Panc1 (cell line): ENCODE measurements around the gene PCF11. TPM values are rescaled to one million over a fixed set of nuclear protein-coding genes. Genes with fewer than 3 reads are reported as not detected.

Experiments
- ATAC-seq: fragments of 200-7000 bp; cut with Tn5 transposase; 2 replicates; pipeline ENCODE4 v1.9.1; 2020; ENCODE audit warnings: mild to moderate bottlenecking, moderate library complexity
- BruUV-seq: library from RNA; stranded (reverse); fragments of 400-500 nt; replicated peaks from 2 replicates; lab custom pipeline; 2021; lab: Mats Ljungman, UMichigan
- CTCF ChIA-PET: fragments of 300-600 bp; sonication (Branson Sonifier 250); formaldehyde crosslinking; loops from one replicate; lab custom pipeline; 2022; ENCODE audit warnings: antibody characterized with exemption; lab: Charles Lee
- POLR2A ChIA-PET: fragments of 300-600 bp; sonication (Branson Sonifier 250); formaldehyde crosslinking; loops from one replicate; lab custom pipeline; 2022; ENCODE audit warnings: antibody characterized with exemption; lab: Charles Lee
- DNase-seq: peaks from one replicate; pipeline ENCODE4 v3.0.0-alpha.2; 2010; ENCODE audit warnings: low read depth, low spot score
- H3K27ac ChIP-seq: 2 replicates; pipeline ENCODE4 v1.5.1; 2011; ENCODE audit warnings: mild to moderate bottlenecking, low read length, inconsistent platforms
- H3K27me3 ChIP-seq: fragments of 200-500 bp; sonication (Bioruptor generic); 2 replicates; pipeline ENCODE4 v1.6.0; 2014; ENCODE audit warnings: low read length, inconsistent platforms; ENCODE audit not compliant: control insufficient read depth, insufficient read depth
- H3K36me3 ChIP-seq: fragments of 200-500 bp; sonication (Bioruptor generic); 2 replicates; pipeline ENCODE4 v1.5.1; 2014; ENCODE audit warnings: inconsistent platforms, mild to moderate bottlenecking, low read length, moderate library complexity; ENCODE audit not compliant: control insufficient read depth, insufficient read depth
- H3K4me1 ChIP-seq: 2 replicates; pipeline ENCODE4 v1.5.1; 2011; ENCODE audit warnings: inconsistent platforms, mild to moderate bottlenecking, low read length, moderate library complexity; ENCODE audit not compliant: control insufficient read depth, insufficient read depth
- H3K4me3 ChIP-seq, 2 experiments: 2 replicates each; pipeline ENCODE4 v1.5.1; 2011 to 2012; ENCODE audit warnings: low read depth in 2 of 2, low read length in 2 of 2, mild to moderate bottlenecking in 2 of 2, inconsistent platforms in 1 of 2, moderate library complexity in 1 of 2
- H3K9me3 ChIP-seq: fragments of 200-500 bp; sonication (Bioruptor generic); 2 replicates; pipeline ENCODE4 v1.5.1; 2014; ENCODE audit warnings: low read depth, mild to moderate bottlenecking, inconsistent platforms, low read length, moderate library complexity; ENCODE audit not compliant: control insufficient read depth, insufficient read depth
- CTCF ChIP-seq: fragments of 450-650 bp; IDR thresholded peaks from 2 replicates; pipeline ENCODE4 v1.5.1; 2017; ENCODE audit warnings: mild to moderate bottlenecking
- POLR2AphosphoS5 ChIP-seq: IDR thresholded peaks from 2 replicates; pipeline ENCODE4 v1.6.1; 2012; ENCODE audit warnings: mild to moderate bottlenecking, low read depth, low read length, moderate library complexity
- SIN3A ChIP-seq: IDR thresholded peaks from 2 replicates; pipeline ENCODE4 v1.6.1; 2012; ENCODE audit warnings: low read depth, mild to moderate bottlenecking, low read length, moderate library complexity, borderline replicate concordance; ENCODE audit not compliant: insufficient read depth
- TCF7L2 ChIP-seq: IDR thresholded peaks from 2 replicates; pipeline ENCODE4 v1.6.1; 2011; ENCODE audit warnings: mild to moderate bottlenecking, low read depth, low read length, inconsistent platforms
- in situ Hi-C: cut with HindIII; loops from 2 replicates; pipeline ENCODE4 v1.10.0; 2016; ENCODE audit warnings: low sequenced_read_pairs, low pct_unique_long_range_greater_than_20kb
- intact Hi-C: fragments of 100-400 bp; cut with micrococcal nuclease; formaldehyde crosslinking; loops from one replicate; pipeline ENCODE4 v1.10.0; 2022; ENCODE audit not compliant: unreplicated experiment
- total RNA-seq: library from RNA; stranded (reverse); gene quantifications from one replicate; pipeline ENCODE4 v1.2.1, GENCODE V29; 2021; ENCODE audit not compliant: unreplicated experiment
- TF ChIP-seq, protein P1 (sequence below), 2 experiments: IDR thresholded peaks; 2 replicates each; pipeline ENCODE4 v1.6.1; 2011 to 2012; ENCODE audit warnings: low read depth in 2 of 2, control low read depth in 1 of 2, low read length in 1 of 2, mild to moderate bottlenecking in 1 of 2, moderate library complexity in 1 of 2; ENCODE audit not compliant: insufficient read depth in 1 of 2

PCF11 gene
- total RNA-seq, 1 experiment from 2014 or later = 56.6 TPM

GRCh38 chr11:83153764-83154163, 3.2 kb upstream of the PCF11 start:
- in situ Hi-C loops (no loop called here), intact Hi-C loops (loop anchor here (10.0 kb wide), 1 partner anchor 249 kb away; the partner anchor contains the start of genes DDIAS and PRCP)
- Histone ChIP-seq H3K9me3 (no peaks in the 10 kb centered on the region), H3K36me3 (peaks cover 12% of the 10 kb centered on the region), H3K4me3 (no peak overlapping the region), H3K27me3 (no peaks in the 10 kb centered on the region), H3K4me1 (no peaks in the 10 kb centered on the region), H3K27ac (no peak overlapping the region)
- TF ChIP-seq, protein P1, sequence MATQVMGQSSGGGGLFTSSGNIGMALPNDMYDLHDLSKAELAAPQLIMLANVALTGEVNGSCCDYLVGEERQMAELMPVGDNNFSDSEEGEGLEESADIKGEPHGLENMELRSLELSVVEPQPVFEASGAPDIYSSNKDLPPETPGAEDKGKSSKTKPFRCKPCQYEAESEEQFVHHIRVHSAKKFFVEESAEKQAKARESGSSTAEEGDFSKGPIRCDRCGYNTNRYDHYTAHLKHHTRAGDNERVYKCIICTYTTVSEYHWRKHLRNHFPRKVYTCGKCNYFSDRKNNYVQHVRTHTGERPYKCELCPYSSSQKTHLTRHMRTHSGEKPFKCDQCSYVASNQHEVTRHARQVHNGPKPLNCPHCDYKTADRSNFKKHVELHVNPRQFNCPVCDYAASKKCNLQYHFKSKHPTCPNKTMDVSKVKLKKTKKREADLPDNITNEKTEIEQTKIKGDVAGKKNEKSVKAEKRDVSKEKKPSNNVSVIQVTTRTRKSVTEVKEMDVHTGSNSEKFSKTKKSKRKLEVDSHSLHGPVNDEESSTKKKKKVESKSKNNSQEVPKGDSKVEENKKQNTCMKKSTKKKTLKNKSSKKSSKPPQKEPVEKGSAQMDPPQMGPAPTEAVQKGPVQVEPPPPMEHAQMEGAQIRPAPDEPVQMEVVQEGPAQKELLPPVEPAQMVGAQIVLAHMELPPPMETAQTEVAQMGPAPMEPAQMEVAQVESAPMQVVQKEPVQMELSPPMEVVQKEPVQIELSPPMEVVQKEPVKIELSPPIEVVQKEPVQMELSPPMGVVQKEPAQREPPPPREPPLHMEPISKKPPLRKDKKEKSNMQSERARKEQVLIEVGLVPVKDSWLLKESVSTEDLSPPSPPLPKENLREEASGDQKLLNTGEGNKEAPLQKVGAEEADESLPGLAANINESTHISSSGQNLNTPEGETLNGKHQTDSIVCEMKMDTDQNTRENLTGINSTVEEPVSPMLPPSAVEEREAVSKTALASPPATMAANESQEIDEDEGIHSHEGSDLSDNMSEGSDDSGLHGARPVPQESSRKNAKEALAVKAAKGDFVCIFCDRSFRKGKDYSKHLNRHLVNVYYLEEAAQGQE (IDR thresholded peaks at IDR 0.05; ENCODE audit: insufficient read depth in 1 of 2, low read depth in 2 of 2, low read length in 1 of 2) = no peak
- TF ChIP-seq CTCF (no peak), TCF7L2 (no peak), POLR2AphosphoS5 (no peak), SIN3A (no peak)
- ChIA-PET CTCF (no interaction called here), POLR2A (no interaction called here)
- DNase-seq (no peak), ATAC-seq (no peak)
- BruUV-seq = no TSS peak

GRCh38 chr11:83156144-83156995, 561 bp upstream of the PCF11 start:
- no peaks in the 10 kb centered on the region for H3K27me3 ChIP-seq
- POLR2A ChIA-PET = interaction anchor here (0.6 to 1.4 kb wide), 11 partner anchors 18 to 256 kb away, joined by 3 to 11 read pairs (median 4); partner anchors contain the start of gene PRCP
- peak overlapping the region; percentile 92 for H3K27ac ChIP-seq
- H3K36me3 ChIP-seq = peaks cover 28% of the 10 kb centered on the region
- TF ChIP-seq TCF7L2 = no peak; the same call in 1 of the 2 replicates
- TF ChIP-seq POLR2AphosphoS5 = peak; percentile 81; the same call in 1 of the 2 replicates
- TF ChIP-seq, protein P1 (IDR thresholded peaks at IDR 0.05; ENCODE audit: insufficient read depth in 1 of 2, low read depth in 2 of 2, low read length in 1 of 2) = no peak
- TF ChIP-seq SIN3A = 0 out of 2 replicates have a peak, but pooled peaks have one; percentile 59
- intact Hi-C loops = loop anchor here (5.0 to 10.0 kb wide), 3 partner anchors 69 to 252 kb away; partner anchors contain the start of genes DDIAS, PRCP and RAB30
- peak; percentile 92 for ATAC-seq
- no peaks in the 10 kb centered on the region for H3K9me3 ChIP-seq
- peak; percentile 100 for DNase-seq
- H3K4me1 ChIP-seq = peaks cover 12% of the 10 kb centered on the region
- peak overlapping the region; percentile 86 to 95 for H3K4me3 ChIP-seq
- CTCF ChIA-PET = no interaction called here
- in situ Hi-C loops = no loop called here
- TSS peak; percentile 98 for BruUV-seq
